Activated T-helper 17 cell treated with anti-CD3 and anti-CD28 coated beads, Interleukin-2, amount 50 U/mL, for 72 hours (primary cell): ENCODE data around the gene IFNW1. TPM values are rescaled to one million over a fixed set of nuclear protein-coding genes. Genes with fewer than 3 reads are reported as not detected.
"Not testable (repeated sequence)": the region's sequence is repeated elsewhere in the genome, so short reads cannot be mapped to it uniquely, and the experiment has no call there.

Experiments used
- ATAC-seq: fragments of 150-1000 bp; cut with Tn5 transposase; replicated peaks from 2 replicates; pipeline ENCODE4 v1.10.0; 2021; ENCODE audit warnings: mild to moderate bottlenecking, moderate library complexity
- H3K27ac Mint-ChIP-seq: one replicate; pipeline ENCODE4 v1.8.0; 2022; ENCODE audit warnings: mixed read lengths
- H3K27me3 Mint-ChIP-seq: one replicate; pipeline ENCODE4 v1.8.0; 2022; ENCODE audit warnings: mixed read lengths
- H3K36me3 Mint-ChIP-seq: one replicate; pipeline ENCODE4 v1.8.0; 2022; ENCODE audit warnings: low read depth, mild to moderate bottlenecking, mixed read lengths
- H3K4me1 Mint-ChIP-seq: one replicate; pipeline ENCODE4 v1.8.0; 2022; ENCODE audit warnings: mixed read lengths
- H3K4me3 Mint-ChIP-seq: one replicate; pipeline ENCODE4 v1.8.0; 2022; ENCODE audit warnings: mild to moderate bottlenecking, mixed read lengths
- H3K9me3 Mint-ChIP-seq: one replicate; pipeline ENCODE4 v1.8.0; 2022; ENCODE audit warnings: mixed read lengths
- total RNA-seq, 2 donors: library from RNA; stranded (reverse); gene quantifications; one replicate each; pipeline ENCODE4 v1.2.3, GENCODE V29; 2022

Gene IFNW1
- total RNA-seq, 2 donors from 2014 or later: not detected

DNA sequence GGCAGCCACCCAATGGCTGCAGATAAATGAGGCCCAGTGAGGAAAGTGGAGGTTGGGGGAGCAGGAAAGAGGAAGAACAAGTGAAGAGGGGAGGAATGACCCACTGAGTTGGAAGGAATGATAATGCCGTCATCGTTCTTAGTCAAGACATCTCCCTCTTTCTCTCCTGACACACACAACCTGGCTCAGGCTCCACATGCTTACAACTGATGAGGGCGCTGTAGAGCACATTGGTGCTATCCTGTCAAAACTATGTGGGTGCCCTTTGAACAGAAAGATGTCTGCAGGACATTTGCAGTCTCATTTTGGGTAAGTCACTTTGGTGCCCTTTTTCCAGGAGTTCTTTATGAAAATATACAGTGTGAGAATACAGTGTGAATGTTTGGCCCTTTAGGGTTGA is 5.9 kb downstream of the IFNW1 start:
- H3K27ac Mint-ChIP-seq: no peak overlapping the region
- no peaks in the 10 kb centered on the region for H3K9me3 Mint-ChIP-seq
- H3K36me3 Mint-ChIP-seq: no peaks in the 10 kb centered on the region
- ATAC-seq: no peak
- H3K4me1 Mint-ChIP-seq: no peaks in the 10 kb centered on the region
- no peak overlapping the region for H3K4me3 Mint-ChIP-seq
- peaks cover 7% of the 10 kb centered on the region for H3K27me3 Mint-ChIP-seq

DNA sequence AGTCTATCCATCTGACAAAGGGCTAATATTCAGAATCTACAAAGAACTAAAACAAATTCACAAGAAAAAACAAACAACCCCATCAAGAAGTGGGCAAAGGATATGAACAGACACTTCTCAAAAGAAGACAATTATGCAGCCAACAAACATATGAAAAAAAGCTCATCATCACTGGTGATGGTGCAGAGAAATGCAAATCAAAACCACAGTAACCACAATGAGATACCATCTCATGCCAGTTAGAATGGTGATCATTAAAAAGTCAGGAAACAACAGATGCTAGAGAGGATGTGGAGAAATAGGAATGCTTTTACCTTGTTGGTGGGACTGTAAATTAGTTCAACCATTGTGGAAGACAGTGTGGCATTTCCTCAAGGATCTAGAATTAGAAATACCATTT is 13.4 kb downstream of the IFNW1 start:
- not testable (repeated sequence) for H3K9me3 Mint-ChIP-seq, H3K27ac Mint-ChIP-seq, H3K4me1 Mint-ChIP-seq, ATAC-seq, H3K4me3 Mint-ChIP-seq, H3K36me3 Mint-ChIP-seq, H3K27me3 Mint-ChIP-seq

DNA sequence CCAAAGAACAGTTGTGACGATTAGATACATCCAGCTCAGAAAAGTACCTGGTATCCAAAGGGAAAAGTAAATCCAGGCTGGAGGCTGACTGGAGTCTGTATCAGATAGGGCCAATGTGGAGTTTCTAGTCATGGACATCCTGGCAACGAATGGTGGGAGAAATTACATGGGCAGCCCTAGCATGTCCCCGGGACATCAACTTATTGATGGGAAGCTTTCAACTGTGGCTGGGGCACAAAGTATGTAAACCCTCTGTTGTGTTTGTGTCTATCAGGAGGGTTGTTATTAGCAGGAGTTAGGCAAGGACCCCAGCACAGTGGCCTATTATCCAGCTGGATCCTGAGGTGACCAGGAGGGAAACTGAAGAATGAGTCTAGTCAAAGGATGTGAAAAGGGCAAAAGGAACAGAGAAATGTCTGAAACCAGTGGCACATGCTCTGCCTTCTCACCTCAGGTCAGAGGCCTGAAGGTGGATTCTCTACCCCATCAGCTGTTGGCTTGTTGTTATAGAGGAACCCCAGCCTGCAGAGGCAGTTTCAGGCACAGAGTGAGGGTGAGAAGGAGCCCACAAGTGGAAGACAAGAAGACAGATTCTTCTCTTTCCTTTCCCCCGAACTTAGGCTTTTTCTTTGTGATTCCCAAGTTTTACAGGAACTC is 19.9 kb downstream of the IFNW1 start:
- Mint-ChIP-seq H3K4me3 (no peak overlapping the region), H3K9me3 (no peaks in the 10 kb centered on the region), H3K27ac (no peak overlapping the region), H3K27me3 (peaks cover 5% of the 10 kb centered on the region), H3K4me1 (no peaks in the 10 kb centered on the region), H3K36me3 (no peaks in the 10 kb centered on the region)
- ATAC-seq: no peak

DNA sequence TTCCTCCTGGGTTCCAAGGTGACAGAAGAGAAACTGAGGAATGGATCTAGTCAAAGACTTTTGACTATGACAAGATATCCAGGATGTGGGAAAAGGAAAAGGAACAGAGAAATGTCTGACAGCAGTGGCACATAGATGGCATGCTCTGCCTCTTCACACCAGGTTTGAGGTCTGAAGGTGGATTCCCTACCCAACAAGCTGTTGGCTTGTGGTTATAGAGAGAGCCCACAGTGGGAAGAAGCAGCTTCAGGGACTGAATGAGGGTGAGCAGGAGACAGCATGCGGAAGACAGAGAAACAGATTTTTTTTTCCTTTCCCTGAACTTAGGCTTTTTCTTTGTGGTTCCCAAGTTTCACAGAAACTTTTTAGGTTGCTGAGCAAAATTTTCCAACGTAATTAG is 20.6 kb downstream of the IFNW1 start:
- Mint-ChIP-seq H3K4me3 (no peak overlapping the region), H3K27me3 (peaks cover 10% of the 10 kb centered on the region), H3K27ac (no peak overlapping the region), H3K9me3 (no peaks in the 10 kb centered on the region), H3K4me1 (no peaks in the 10 kb centered on the region), H3K36me3 (no peaks in the 10 kb centered on the region)
- ATAC-seq: peak; percentile 42

DNA sequence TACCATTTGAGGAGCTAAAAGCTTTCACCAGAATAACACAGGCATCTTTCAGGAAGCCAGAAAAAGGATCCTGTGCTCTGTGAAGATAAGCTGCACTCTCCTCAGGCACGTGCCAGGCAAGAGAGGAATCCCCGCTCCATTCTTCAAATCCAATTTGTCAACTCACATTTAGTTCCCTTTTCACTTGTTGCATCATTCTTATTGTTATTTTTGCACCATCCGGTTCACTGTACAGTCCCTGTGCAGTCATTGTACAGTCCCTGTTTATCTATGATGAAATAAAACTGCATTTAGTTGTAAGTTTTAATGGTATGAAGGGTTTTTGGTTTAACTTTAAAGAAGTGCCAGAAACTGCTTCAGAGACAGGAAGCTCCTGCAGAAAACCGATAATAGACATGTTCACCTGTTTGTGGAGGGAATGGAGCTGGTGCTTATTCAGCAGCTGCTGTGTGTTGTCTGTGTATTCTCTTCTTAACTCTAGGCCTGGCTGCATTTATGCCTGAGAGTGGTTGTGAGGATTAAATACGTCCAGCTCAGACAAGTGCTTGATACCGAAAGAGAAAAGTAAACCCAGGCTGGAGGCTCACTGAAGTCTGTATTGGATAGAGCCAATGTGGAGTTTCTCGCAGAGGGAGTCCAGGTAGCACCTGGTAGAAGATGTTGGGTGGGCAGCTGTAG is 22.4 kb downstream of the IFNW1 start:
- Mint-ChIP-seq H3K9me3 (no peaks in the 10 kb centered on the region), H3K27me3 (peaks cover 7% of the 10 kb centered on the region), H3K4me1 (no peaks in the 10 kb centered on the region), H3K27ac (no peak overlapping the region), H3K36me3 (no peaks in the 10 kb centered on the region), H3K4me3 (no peak overlapping the region)
- ATAC-seq: no peak

DNA sequence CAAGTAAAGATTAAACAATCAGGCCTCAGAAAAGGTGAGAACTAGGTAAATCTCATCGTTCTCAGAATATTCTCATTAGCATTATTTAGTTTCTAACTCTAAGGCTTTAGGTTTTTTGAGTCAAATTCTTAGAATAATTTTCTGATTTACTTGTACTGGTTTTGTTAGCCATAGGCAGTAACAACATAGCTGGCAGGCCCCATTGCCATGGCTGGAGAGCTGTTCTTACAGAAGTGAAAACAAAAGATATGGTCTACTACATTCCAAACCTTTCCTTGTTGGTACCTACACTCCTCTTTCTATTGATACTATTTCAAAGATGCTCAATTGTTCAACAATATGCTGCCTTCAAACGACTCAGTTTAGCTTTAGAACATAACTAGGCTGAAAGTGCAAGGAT is 27.3 kb downstream of the IFNW1 start:
- H3K27me3 Mint-ChIP-seq: peaks cover 6% of the 10 kb centered on the region
- H3K4me1 Mint-ChIP-seq: no peaks in the 10 kb centered on the region
- no peak overlapping the region for H3K4me3 Mint-ChIP-seq
- H3K9me3 Mint-ChIP-seq: no peaks in the 10 kb centered on the region
- H3K27ac Mint-ChIP-seq: no peak overlapping the region
- ATAC-seq: no peak
- H3K36me3 Mint-ChIP-seq: no peaks in the 10 kb centered on the region

DNA sequence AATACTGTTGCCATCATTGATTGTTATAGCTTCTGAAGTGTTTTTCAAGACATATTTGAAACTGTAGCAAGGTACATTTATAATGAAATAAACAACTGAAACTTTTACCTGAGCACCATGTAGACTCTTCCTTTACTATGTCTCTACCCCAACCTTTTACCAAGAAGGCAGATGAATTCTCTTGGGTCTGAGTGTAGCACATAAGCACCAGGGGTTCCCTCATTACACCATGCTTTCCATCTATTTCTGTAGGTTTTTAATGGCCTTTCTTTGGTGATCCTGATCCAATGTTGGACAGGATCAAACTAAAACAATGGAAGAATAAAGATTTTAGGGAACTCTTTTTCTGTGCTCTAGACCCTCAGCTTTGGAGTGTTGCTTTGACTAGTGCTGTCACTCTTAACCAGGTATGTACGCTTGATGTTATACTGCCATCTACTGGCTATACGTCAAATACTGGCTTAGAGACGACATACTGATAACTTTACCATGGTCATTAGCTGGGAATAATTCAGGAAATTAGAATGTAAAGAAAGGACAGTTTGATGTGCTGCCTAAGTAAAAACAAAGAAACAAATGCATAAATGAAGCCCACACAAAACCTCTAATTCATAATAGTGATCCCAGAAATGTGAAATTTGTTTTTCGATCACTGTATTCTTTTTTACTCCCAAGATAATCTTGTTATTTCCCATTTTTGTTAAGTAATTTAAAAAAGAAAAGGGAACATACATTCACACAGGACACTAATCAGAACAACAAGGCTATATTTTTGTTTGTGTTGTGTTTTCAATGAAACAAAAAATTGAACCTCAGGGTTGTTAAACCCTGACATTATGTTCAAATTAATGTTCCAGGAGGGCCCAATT is 30.7 kb downstream of the IFNW1 start:
- Mint-ChIP-seq H3K36me3 (no peaks in the 10 kb centered on the region), H3K9me3 (no peaks in the 10 kb centered on the region), H3K27me3 (no peaks in the 10 kb centered on the region), H3K4me3 (no peak overlapping the region), H3K4me1 (no peaks in the 10 kb centered on the region), H3K27ac (no peak overlapping the region)
- peak; percentile 82 for ATAC-seq

DNA sequence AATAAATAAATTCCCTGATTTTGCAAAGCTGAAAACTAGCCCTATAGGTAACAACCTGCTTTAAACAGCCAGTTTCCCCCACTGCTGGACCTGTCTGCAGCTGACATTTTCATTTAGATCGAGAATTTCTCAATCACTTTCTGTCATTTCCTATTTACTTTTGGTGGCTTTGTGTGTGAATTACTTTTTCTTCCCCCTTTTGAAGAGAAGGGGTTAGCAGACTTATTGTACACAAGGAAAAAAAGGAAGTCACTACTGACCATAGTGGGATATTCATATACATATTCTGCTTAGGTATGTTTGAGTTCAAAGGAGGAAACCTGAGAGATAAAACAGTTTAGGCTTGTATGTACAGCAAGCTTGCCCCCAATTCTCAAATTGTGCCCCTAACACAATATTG is 36.8 kb downstream of the IFNW1 start:
- H3K36me3 Mint-ChIP-seq: no peaks in the 10 kb centered on the region
- H3K27ac Mint-ChIP-seq: no peak overlapping the region

DNA sequence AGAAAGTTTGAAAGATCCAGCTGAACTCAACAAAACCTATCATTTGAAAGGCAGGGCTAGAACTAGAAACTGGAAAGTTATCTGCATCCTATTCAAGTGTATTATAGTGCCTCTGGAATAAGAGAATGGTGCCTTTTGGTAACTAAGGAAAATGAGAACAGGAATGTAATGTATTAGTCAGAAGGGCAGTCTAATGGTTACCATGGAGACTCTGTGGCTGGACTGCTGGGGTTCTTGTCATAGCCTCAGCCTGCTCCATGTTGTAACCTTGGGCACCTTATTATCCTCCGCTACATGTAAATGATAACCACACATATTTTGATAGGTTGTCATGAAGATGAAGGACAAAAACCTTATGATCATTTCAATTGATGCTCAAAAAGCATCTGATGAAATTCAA is 39.3 kb downstream of the IFNW1 start:
- H3K27ac Mint-ChIP-seq: no peak overlapping the region
- H3K36me3 Mint-ChIP-seq: no peaks in the 10 kb centered on the region
- no peaks in the 10 kb centered on the region for H3K27me3 Mint-ChIP-seq
- ATAC-seq: no peak
- H3K9me3 Mint-ChIP-seq: no peaks in the 10 kb centered on the region
- H3K4me3 Mint-ChIP-seq: no peak overlapping the region
- H3K4me1 Mint-ChIP-seq: peaks cover 8% of the 10 kb centered on the region

More for the DNA sequence above, 36.8 kb downstream of the IFNW1 start:
- H3K27me3 Mint-ChIP-seq: no peaks in the 10 kb centered on the region
- no peak overlapping the region for H3K4me3 Mint-ChIP-seq
- peaks cover 5% of the 10 kb centered on the region for H3K4me1 Mint-ChIP-seq
- no peak for ATAC-seq
- H3K9me3 Mint-ChIP-seq: no peaks in the 10 kb centered on the region

DNA sequence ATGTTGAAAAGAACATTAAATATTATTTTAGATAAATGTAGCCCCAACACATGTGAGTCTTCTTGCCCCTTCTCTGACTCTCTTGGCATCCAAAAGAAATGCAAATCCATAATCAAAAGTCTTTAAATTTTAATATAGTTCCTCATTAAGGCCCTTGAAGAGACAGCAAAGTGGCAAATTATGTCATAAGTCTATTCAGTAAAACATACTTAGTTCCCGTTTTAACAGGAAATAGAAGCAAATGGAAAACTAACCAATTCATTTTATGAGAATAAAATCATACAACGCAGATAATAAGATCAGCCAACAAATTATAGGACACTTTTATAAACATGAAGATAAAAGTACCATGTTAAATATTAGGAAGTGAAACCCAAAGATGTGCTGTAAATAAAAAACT is 43.8 kb downstream of the IFNW1 start:
- Mint-ChIP-seq H3K4me3 (no peak overlapping the region), H3K4me1 (peaks cover 22% of the 10 kb centered on the region), H3K27me3 (no peaks in the 10 kb centered on the region), H3K36me3 (no peaks in the 10 kb centered on the region), H3K27ac (peak overlapping the region; percentile 83), H3K9me3 (no peaks in the 10 kb centered on the region)
- ATAC-seq: no peak

DNA sequence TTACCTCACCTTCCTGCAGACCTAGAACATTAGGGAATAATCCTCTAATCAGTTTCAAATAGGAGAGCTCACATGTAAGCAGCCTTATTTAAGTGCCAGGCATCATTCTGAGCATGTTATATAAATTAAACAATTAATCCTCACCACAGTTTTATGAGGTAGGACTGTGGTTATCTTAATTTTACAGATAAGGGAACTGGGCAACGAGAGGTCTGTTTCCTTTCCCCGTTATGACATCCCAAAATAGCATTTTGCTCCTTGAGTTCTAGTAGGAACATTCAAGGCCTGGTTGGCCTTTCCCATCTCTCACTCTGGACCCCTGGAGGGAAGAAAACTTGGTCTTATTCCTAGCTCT is 44.8 kb downstream of the IFNW1 start:
- ATAC-seq: no peak
- no peaks in the 10 kb centered on the region for H3K9me3 Mint-ChIP-seq
- H3K4me1 Mint-ChIP-seq: peaks cover 22% of the 10 kb centered on the region
- no peaks in the 10 kb centered on the region for H3K36me3 Mint-ChIP-seq
- peak overlapping the region; percentile 78 for H3K4me3 Mint-ChIP-seq
- H3K27me3 Mint-ChIP-seq: no peaks in the 10 kb centered on the region
- peak overlapping the region; percentile 83 for H3K27ac Mint-ChIP-seq

DNA sequence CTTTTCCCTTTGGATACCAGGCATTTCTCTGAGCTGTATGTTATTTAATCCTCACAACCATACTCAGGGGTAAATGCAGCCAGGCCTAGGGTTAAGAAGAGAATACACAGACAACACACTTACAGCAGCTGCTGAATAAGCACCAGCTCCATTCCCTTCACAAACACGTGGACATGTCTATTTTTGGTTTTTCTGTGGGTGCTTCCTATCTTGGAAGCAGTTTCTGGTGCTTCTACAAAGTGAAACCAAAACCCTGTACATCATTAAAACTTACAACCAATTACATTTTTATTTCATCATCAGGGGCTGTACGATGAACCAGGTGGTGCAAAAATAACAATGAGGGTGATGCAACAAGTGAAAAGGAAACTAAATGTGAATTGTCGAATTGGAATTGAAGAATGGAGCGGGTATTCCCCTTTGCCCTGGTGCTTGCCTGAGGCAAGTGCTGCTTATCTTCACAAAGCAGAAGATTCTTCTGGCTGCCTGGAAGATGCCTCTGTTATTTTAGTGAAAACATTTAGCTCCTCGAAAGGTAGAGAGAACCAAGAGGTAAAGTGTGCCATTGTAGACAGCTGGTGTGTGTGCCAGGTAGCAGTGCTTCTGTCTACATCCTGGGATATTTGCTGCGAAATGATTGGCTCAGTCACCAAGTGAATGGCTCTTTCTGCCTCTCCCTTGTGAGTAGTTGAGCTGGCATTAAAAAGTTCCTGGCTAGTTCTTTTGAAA is 45.3 kb downstream of the IFNW1 start:
- Mint-ChIP-seq H3K27me3 (no peaks in the 10 kb centered on the region), H3K27ac (peak overlapping the region; percentile 83), H3K4me1 (peaks cover 22% of the 10 kb centered on the region), H3K36me3 (no peaks in the 10 kb centered on the region), H3K4me3 (peak overlapping the region; percentile 78), H3K9me3 (no peaks in the 10 kb centered on the region)
- ATAC-seq: peak; percentile 93

DNA sequence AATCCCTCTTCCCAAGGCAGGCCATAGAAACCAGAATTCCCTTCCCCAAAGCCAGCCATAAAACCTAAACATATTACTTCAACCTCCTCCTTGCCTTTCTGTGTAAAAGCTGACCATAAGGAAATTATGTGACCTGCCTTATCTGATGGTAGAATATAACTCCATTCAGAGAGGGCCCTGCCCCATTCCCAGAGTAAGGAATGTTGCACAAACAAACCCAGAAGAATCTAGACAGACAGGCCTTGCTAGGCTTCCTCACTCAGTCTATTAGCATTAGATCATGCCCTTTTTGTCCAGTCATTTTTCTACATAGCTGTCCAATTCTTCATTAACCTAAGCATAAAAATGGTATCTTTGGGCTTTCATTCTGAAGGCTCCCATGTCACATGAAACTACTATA is 46.1 kb downstream of the IFNW1 start:
- Mint-ChIP-seq H3K36me3 (no peaks in the 10 kb centered on the region), H3K27ac (peak overlapping the region; percentile 83), H3K9me3 (no peaks in the 10 kb centered on the region), H3K4me1 (peaks cover 18% of the 10 kb centered on the region), H3K4me3 (peak overlapping the region; percentile 78), H3K27me3 (no peaks in the 10 kb centered on the region)
- no peak for ATAC-seq
